ENCODE data around the gene JCAD.

Gene JCAD

DNA sequence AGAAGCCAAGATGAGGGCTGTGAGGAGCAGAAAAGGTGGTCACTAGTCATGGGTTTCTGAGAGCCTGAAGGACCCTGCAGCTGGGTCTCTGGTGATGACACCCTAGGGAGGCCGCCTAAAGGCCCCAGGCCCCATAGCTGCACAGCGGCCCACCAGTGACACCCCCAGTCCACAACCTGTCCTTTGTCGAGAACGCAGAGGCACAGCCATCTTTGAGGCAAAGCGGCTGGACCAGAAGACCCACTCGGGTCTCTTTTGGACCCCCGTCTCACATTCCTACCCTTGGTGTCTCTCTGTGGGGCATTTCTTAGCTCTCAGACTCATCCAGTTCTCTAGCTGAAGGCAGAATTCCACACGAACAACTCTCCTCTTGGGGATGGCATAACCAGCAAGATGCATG is 18.8 kb downstream of the JCAD start:
- H3K36me3 ChIP-seq (ENCODE audit: insufficient read depth), result no peaks in the 10 kb centered on the region
- H4K20me1 ChIP-seq (ENCODE audit: insufficient read depth), result no peaks in the 10 kb centered on the region
- TF ChIP-seq, protein P1, sequence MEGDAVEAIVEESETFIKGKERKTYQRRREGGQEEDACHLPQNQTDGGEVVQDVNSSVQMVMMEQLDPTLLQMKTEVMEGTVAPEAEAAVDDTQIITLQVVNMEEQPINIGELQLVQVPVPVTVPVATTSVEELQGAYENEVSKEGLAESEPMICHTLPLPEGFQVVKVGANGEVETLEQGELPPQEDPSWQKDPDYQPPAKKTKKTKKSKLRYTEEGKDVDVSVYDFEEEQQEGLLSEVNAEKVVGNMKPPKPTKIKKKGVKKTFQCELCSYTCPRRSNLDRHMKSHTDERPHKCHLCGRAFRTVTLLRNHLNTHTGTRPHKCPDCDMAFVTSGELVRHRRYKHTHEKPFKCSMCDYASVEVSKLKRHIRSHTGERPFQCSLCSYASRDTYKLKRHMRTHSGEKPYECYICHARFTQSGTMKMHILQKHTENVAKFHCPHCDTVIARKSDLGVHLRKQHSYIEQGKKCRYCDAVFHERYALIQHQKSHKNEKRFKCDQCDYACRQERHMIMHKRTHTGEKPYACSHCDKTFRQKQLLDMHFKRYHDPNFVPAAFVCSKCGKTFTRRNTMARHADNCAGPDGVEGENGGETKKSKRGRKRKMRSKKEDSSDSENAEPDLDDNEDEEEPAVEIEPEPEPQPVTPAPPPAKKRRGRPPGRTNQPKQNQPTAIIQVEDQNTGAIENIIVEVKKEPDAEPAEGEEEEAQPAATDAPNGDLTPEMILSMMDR (conservative IDR thresholded peaks at IDR 0.05; ENCODE audit: low read depth, low read length), result no peak
- H3K4me2 ChIP-seq, result no peak overlapping the region
- no peak overlapping the region for H3K4me3 ChIP-seq (IDR thresholded peaks at IDR 0.05; ENCODE audit: insufficient read depth, low read depth, low read length)
- no peak overlapping the region for H3K27ac ChIP-seq
- H3K9ac ChIP-seq, result no peak overlapping the region
- H2AFZ ChIP-seq (ENCODE audit: low read depth), result no peak overlapping the region
- no peaks in the 10 kb centered on the region for H3K4me1 ChIP-seq (ENCODE audit: low read depth, poor library complexity, severe bottlenecking)
- H3K27me3 ChIP-seq (ENCODE audit: insufficient read depth, low read depth), result no peaks in the 10 kb centered on the region
- H3K79me2 ChIP-seq (ENCODE audit: insufficient read depth, low read depth), result no peaks in the 10 kb centered on the region

DNA sequence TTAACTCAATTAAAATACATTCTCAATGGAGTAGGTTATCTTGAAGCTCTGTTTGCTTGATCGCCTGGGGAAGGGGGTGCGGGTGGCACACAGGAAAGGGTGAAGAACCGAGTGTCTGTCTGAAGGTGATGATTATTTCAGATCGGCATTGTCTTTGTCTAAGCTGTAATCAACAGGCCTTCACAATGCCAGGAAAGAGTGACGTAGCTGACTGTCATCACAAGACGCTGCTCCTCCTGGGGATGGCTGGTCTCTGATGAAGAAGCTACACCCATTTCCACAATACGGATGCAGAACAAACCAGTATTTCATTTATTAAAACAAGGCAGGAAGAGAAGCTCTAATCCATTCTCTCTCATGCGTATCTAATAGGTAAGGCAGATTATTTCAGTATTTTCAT is 19.4 kb downstream of the JCAD start:
- no peaks in the 10 kb centered on the region for H3K79me2 ChIP-seq (ENCODE audit: insufficient read depth, low read depth)
- TF ChIP-seq, protein P1 (conservative IDR thresholded peaks at IDR 0.05; ENCODE audit: low read depth, low read length), result no peak

DNA sequence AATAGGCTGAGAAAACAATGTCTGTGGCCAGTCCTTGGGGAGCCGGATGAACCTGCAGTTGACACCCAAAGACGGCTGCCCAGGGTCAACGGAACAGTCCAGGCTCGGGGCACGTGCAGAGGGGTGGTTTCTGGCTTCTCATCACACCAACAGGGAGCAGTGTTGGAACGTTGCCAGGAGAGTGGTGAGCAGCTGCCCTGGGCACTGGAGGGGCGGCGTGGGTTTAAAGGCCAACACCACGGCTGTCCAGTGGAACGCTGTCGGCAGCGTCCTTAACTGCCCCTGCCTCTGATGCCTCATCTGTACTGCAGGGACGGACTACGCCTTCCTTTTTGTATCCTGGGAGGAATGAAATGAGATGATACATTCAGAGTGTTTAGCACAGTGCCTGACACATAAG is 19.8 kb downstream of the JCAD start:
- Histone ChIP-seq H3K4me2 (no peak overlapping the region), H3K79me2 (ENCODE audit: insufficient read depth, low read depth) (no peaks in the 10 kb centered on the region), H4K20me1 (ENCODE audit: insufficient read depth) (no peaks in the 10 kb centered on the region)

More for the DNA sequence above, 19.4 kb downstream of the JCAD start:
- no peaks in the 10 kb centered on the region for H3K4me1 ChIP-seq (ENCODE audit: low read depth, poor library complexity, severe bottlenecking)
- no peak overlapping the region for H3K4me2 ChIP-seq
- no peak overlapping the region for H3K4me3 ChIP-seq (IDR thresholded peaks at IDR 0.05; ENCODE audit: insufficient read depth, low read depth, low read length)
- H4K20me1 ChIP-seq (ENCODE audit: insufficient read depth), result no peaks in the 10 kb centered on the region
- no peak overlapping the region for H3K9ac ChIP-seq
- H2AFZ ChIP-seq (ENCODE audit: low read depth), result no peak overlapping the region
- H3K36me3 ChIP-seq (ENCODE audit: insufficient read depth), result no peaks in the 10 kb centered on the region
- H3K27ac ChIP-seq, result no peak overlapping the region
- no peaks in the 10 kb centered on the region for H3K27me3 ChIP-seq (ENCODE audit: insufficient read depth, low read depth)

DNA sequence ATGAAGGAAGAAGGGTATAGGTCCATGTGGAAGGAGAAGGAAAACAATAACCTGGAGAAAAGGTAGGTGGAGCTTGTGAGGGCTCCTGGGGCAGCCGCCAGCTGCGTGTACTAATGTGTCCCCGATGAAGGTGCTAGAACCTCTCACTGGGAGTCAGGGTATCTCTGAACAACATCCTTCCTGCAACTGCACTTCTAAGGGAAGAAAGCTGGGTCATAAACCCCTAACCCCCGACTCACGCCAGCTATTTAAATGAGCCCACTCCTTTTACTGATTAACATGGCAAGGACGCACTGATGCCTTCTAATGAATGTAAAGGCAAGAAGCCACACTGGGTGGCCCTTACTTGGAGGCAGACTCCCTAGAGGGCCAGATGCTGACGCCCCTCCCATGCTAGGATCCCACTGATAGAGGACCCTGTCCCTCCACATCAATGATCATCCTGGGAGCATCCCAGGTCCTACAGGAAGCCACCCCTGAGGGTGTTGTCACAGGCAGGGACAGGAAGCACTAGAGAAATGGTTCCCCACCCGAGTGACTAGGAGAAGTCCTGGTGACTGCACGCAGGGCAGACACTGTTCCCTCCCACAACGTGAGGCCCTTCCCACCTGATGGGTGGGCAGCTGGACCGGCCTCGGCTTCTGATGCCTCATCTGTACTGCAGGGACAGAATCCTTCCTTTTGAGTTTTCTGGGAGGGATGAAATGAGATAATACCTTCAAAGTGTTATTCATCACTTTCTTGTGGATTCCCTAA is 20.4 kb downstream of the JCAD start:
- Histone ChIP-seq H3K9ac (no peak overlapping the region), H3K4me2 (no peak overlapping the region), H3K4me3 (IDR thresholded peaks at IDR 0.05; ENCODE audit: insufficient read depth, low read depth, low read length) (no peak overlapping the region), H3K4me1 (ENCODE audit: low read depth, poor library complexity, severe bottlenecking) (no peaks in the 10 kb centered on the region), H3K36me3 (ENCODE audit: insufficient read depth) (no peaks in the 10 kb centered on the region), H3K27ac (no peak overlapping the region), H3K79me2 (ENCODE audit: insufficient read depth, low read depth) (no peaks in the 10 kb centered on the region), H2AFZ (ENCODE audit: low read depth) (no peak overlapping the region), H3K27me3 (ENCODE audit: insufficient read depth, low read depth) (no peaks in the 10 kb centered on the region), H4K20me1 (ENCODE audit: insufficient read depth) (no peaks in the 10 kb centered on the region)
- TF ChIP-seq, protein P1 (conservative IDR thresholded peaks at IDR 0.05; ENCODE audit: low read depth, low read length), result no peak

More for the DNA sequence above, 19.8 kb downstream of the JCAD start:
- no peaks in the 10 kb centered on the region for H3K27me3 ChIP-seq (ENCODE audit: insufficient read depth, low read depth)
- no peak overlapping the region for H3K27ac ChIP-seq
- no peak overlapping the region for H3K4me3 ChIP-seq (IDR thresholded peaks at IDR 0.05; ENCODE audit: insufficient read depth, low read depth, low read length)
- no peaks in the 10 kb centered on the region for H3K4me1 ChIP-seq (ENCODE audit: low read depth, poor library complexity, severe bottlenecking)
- H2AFZ ChIP-seq (ENCODE audit: low read depth), result no peak overlapping the region
- H3K36me3 ChIP-seq (ENCODE audit: insufficient read depth), result no peaks in the 10 kb centered on the region
- H3K9ac ChIP-seq, result no peak overlapping the region
- TF ChIP-seq, protein P1 (conservative IDR thresholded peaks at IDR 0.05; ENCODE audit: low read depth, low read length), result no peak

Measured in KMS-11 (cell line).